ENCODE data around the gene PCDHGA1.

PCDHGA1 gene

DNA sequence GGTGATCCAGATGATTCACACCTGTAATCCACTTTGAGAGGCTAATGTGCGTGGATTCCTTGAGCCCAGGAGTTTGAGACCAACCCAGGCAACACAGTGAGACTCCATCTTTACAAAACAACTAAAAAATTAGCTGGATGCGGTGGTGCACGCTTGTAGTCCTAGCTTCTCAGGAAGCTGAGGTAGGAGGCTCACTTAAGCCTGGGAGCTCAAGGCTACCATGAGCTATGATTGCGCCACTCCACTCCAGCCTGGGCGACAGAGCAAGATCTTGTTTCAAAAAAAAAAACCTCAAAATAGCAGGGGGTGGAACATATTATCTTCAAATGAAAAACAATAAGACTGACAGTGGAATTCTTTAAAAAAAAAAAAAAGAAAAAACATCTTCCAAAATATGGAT lies 217.6 kb downstream of the PCDHGA1 start:
- no peak for DNase-seq

DNA sequence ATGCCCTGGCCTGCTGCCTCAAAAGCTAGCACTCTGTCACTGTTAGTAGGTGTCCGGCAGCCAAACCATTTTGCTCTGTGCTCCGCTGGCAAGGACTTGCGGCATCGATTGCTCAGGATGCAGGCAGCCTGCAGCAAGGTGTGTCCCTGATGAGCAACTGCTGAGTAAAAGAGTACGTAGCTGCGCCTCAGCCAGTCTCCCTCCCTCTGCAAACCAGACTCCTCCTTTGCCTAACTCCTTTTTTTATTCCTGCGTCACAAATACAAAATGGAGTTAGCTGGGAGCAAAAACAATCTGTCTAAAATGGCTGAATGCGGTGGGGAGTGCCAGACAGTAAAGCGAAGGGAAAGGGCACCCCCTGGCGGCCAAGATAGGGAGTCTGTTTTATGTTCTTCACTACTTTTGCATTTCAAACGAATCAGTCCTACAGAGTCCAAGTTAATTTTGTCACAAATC lies 227.4 kb downstream of the PCDHGA1 start:
- peak; percentile 82 for DNase-seq

GRCh38 chr5:141558150-141558549 lies 227.8 kb downstream of the PCDHGA1 start:
- DNase-seq, result no peak

GRCh38 chr5:141559461-141559860 lies 229.1 kb downstream of the PCDHGA1 start:
- DNase-seq, result no peak

- DNase-seq, result no peak
Observed at GRCh38 chr5:141560151-141560550, 229.8 kb downstream of the PCDHGA1 start.

- DNase-seq, result no peak
Observed at GRCh38 chr5:141560725-141561483, 230.6 kb downstream of the PCDHGA1 start.

All from activated naive CD4-positive, alpha-beta T cell treated with Interleukin-2 at 50 U/mL for 16 hours (primary cell).